Uterus (tissue), 2 donors: Measurements from ENCODE around the gene EIF3L.

Experiments used
- CTCF ChIP-seq, 4 experiments: fragments of 200-600 bp in 2 of 4; fragments of 450-650 bp in 2 of 4; sonication (generic) in 2 of 4; IDR thresholded peaks; one replicate each; pipeline ENCODE4 v1.5.1; 2016 to 2019; ENCODE audit warnings: antibody characterized with exemption in 4 of 4, mild to moderate bottlenecking in 2 of 4, moderate library complexity in 1 of 4
- POLR2A ChIP-seq, 2 donors: fragments of 450-650 bp; IDR thresholded peaks; one replicate each; pipeline ENCODE4 v1.6.1; 2016; ENCODE audit warnings: antibody characterized with exemption in 2 of 2, mild to moderate bottlenecking in 1 of 2, moderate library complexity in 1 of 2

- no peak for TF ChIP-seq CTCF (IDR thresholded peaks at IDR 0.05)
- no peak for TF ChIP-seq POLR2A (IDR thresholded peaks at IDR 0.05)
Observed at GRCh38 chr22:37892566-37893335, 43.5 kb downstream of the EIF3L start.
